Fibroblast of pulmonary artery (primary cell): ENCODE results near the gene RNF144A.

Experiments
- DNase-seq: peaks from one replicate; pipeline ENCODE4 v3.0.0-alpha.2; 2010; ENCODE audit warnings: low read depth
- H3K4me3 ChIP-seq: replicated peaks from 2 replicates; pipeline ENCODE4 v1.5.1; 2011; ENCODE audit warnings: low read depth, mild to moderate bottlenecking, control low read depth, low read length, moderate library complexity
- TF ChIP-seq, protein P1 (sequence below): IDR thresholded peaks from 2 replicates; pipeline ENCODE4 v1.5.1; 2011; ENCODE audit warnings: mild to moderate bottlenecking, control low read depth, low read length, inconsistent platforms; ENCODE audit errors: missing control alignments

Gene RNF144A

DNA sequence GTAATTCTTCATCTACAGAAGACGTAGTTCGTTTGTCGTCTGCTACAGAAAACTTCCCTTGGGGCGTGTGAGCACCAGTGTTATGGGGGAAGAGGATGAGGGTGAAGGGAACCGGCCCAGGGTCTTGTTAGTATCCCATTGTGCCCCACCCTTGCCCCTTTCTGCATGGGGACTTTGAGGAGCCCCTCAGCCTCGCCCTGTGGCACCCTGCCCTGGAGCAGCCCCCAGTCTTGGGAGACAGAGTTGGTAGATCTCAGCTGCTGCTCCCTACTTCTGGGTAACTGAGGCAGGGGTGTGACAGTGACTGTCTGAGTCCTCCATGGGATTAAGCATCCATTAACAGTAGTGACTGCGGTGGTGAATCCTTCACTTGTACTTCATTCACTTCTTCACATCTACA is 50.1 kb downstream of the RNF144A start:
- no peak for DNase-seq
- TF ChIP-seq, protein P1, sequence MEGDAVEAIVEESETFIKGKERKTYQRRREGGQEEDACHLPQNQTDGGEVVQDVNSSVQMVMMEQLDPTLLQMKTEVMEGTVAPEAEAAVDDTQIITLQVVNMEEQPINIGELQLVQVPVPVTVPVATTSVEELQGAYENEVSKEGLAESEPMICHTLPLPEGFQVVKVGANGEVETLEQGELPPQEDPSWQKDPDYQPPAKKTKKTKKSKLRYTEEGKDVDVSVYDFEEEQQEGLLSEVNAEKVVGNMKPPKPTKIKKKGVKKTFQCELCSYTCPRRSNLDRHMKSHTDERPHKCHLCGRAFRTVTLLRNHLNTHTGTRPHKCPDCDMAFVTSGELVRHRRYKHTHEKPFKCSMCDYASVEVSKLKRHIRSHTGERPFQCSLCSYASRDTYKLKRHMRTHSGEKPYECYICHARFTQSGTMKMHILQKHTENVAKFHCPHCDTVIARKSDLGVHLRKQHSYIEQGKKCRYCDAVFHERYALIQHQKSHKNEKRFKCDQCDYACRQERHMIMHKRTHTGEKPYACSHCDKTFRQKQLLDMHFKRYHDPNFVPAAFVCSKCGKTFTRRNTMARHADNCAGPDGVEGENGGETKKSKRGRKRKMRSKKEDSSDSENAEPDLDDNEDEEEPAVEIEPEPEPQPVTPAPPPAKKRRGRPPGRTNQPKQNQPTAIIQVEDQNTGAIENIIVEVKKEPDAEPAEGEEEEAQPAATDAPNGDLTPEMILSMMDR, result no peak
- H3K4me3 ChIP-seq, result no peak overlapping the region

DNA sequence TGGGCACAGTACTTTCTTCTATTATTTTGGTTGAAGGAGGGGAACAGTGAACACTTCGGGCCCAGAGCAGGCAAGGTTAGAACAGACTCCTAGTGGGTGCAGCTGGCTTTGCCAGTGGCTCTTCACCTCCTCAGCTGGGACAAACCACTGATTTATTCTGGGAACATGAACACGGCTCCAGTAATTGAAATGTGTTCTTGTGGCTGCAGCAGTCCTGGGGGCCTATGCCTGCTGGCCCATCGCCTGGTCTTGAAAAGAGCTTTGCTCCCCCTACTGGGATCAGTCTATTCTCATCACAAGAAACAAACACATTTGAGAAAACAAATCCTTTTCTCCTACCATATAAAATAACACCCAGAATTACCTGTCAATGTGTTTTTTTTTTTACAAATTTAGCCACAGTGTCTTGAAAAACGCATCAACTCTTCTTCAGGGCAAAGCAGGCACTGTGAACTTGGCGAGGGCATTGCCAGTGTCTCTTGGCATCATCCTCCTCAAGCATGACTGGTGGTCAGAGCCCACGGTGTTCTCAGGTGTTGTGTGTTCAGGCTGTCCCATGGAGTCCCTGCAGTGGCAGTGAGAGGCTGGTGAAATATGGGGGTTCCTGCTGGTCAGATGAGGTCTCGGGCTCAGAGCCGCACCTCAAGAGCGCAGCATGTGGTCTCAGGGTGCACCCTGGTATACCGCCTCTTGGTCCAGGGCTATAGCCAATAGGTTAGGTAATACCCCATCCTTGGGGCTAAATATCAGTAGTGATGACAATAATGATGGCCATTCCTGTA is 51.3 kb downstream of the RNF144A start:
- DNase-seq, result peak; percentile 24
- TF ChIP-seq, protein P1, result no peak
- H3K4me3 ChIP-seq, result no peak overlapping the region

DNA sequence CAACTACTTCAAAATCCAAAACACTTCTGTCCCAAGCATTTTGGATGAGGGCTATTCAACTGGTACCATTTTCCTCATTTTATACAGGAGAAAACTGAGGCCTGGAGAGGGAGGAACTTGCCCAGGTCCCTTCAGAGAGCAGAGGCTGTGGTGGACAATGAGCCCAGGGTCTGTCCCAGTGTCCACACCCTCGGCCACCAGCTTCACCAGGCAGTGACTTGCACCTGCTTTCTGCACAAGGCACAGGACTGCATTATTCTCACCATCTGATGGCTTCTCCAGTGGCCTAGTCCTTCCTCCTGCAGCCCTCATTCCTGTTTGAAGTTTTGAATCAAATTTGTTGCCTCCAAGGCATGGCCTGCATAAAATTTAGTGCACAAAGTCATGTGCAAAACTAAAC is 53.3 kb downstream of the RNF144A start:
- TF ChIP-seq, protein P1, result no peak
- no peak for DNase-seq
- H3K4me3 ChIP-seq, result no peak overlapping the region

DNA sequence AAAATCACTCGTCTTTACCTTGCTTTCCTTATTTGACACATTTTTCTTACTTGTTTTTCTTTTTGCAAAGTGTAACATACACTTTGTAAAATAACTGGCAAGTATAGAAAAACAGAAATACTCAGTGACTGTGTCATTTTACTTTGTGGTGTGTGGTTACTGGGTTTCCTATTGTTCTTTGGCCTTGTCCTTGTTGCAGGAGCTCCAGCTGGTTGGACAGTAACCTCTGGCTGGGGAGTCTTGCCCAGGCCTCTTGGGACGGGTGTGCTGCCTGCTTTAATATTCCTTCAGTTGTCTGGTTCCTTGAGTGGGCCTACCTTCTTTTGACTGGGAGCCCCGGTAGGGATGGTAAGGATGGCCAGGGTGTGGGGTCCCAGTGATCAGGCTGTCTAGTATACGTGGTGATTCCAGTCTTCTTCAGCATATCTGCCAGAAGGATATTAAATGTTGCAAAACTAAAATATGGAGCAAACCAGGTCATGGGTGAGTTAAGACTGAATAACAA is 53.8 kb downstream of the RNF144A start:
- DNase-seq, result no peak
- H3K4me3 ChIP-seq, result no peak overlapping the region
- TF ChIP-seq, protein P1, result no peak

DNA sequence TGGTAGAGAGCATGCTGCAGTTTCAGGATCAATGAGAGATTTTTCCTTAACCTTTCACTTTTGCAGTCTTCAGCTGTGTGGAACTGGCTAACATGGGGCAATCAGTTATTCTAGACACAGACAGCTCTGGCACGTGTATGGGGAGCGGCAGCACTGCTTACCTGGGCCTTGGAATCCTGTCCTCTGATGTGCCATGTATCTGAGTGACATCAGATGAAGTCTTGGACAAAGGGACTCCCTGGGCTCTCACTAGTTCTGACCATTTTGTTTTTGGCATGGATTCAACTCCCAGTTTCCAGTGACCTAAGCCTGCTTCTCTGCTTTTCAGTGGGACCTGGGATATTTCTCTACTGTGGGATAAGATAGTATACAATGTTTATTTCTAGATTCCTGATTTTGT is 54.3 kb downstream of the RNF144A start:
- TF ChIP-seq, protein P1, result no peak
- DNase-seq, result no peak
- no peak overlapping the region for H3K4me3 ChIP-seq

DNA sequence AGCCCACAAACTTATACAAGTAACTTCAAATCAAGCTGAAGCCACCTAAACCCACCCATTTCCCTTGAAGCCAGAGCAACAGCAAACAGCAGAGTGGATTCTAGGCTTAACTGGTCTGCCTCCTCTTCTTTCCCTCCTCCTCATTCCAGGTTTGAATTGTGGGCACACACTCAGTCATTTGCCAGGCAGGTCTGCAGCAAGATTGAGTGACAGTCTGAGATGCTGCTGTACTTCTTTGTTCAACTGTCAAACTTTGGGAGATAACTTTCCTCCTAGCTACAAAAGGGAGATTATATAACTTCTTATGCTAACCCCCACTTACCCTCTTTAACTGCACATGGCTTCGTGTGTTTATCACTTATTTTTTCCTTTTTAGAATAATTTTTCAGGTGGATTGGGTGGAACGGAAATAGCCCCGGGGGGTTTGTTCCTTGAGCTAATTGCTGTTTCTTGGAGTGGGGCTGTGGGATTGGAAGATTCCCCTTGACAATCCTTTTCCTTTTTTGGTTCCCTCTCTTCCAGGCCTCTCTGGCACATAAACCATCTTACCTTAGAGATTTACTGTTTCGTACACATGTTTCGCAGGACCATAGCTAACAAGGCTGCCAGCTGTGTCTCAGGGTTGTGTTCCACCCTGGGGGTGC is 55.0 kb downstream of the RNF144A start:
- H3K4me3 ChIP-seq, result no peak overlapping the region
- DNase-seq, result no peak
- TF ChIP-seq, protein P1, result no peak
